NB4 (cell line): ENCODE results near the gene SAE1.

ENCODE experiments used
- CTCF ChIP-seq: IDR thresholded peaks from one replicate; pipeline ENCODE4 v1.5.1; 2012; ENCODE audit warnings: low read depth, low read length
- MAX ChIP-seq: IDR thresholded peaks from 2 replicates; pipeline ENCODE4 v1.6.1; 2011; ENCODE audit warnings: low read depth, low read length
- MYC ChIP-seq: IDR thresholded peaks from 2 replicates; pipeline ENCODE4 v1.6.1; 2011; ENCODE audit warnings: low read depth, low read length
- POLR2A ChIP-seq: IDR thresholded peaks from 2 replicates; pipeline ENCODE4 v1.6.1; 2011; ENCODE audit warnings: mild to moderate bottlenecking; ENCODE audit not compliant: insufficient read length; ENCODE audit errors: extremely low read depth

- TF ChIP-seq CTCF, result no peak
- TF ChIP-seq POLR2A, result no peak
- TF ChIP-seq MAX, result no peak
- TF ChIP-seq MYC, result no peak
These were observed 45.7 kb upstream of the SAE1 start for GRCh38 chr19:47084879-47085439.
